OCI-LY7 (cell line): ENCODE results near the gene CARMIL1. TPM values are rescaled to one million over a fixed set of nuclear protein-coding genes. Genes with fewer than 3 reads are reported as not detected.

ENCODE experiments used
- BruUV-seq: library from RNA; stranded (reverse); fragments of 400-500 nt; replicated peaks from 2 replicates; lab custom pipeline; 2021; lab: Mats Ljungman, UMichigan
- CTCF ChIA-PET: fragments of 300-600 bp; sonication (Branson Sonifier 250); formaldehyde crosslinking; loops from one replicate; lab custom pipeline; 2022; ENCODE audit warnings: antibody characterized with exemption; ENCODE audit not compliant: unreplicated experiment; lab: Charles Lee
- POLR2A ChIA-PET: fragments of 300-600 bp; sonication (Branson Sonifier 250); formaldehyde crosslinking; loops from one replicate; lab custom pipeline; 2022; ENCODE audit warnings: antibody characterized with exemption; lab: Charles Lee
- DNase-seq: peaks from one replicate; pipeline ENCODE4 v3.0.0-alpha.2; 2015; ENCODE audit warnings: low spot score
- H2AFZ ChIP-seq: fragments of 200-600 bp; sonication (generic), shearing (Covaris generic); 2 replicates; pipeline ENCODE4 v1.6.1; 2014; ENCODE audit warnings: mild to moderate bottlenecking, antibody characterized with exemption, low read length, moderate library complexity
- H3K27ac ChIP-seq: fragments of 200-600 bp; sonication (generic); 2 replicates; pipeline ENCODE4 v1.5.1; 2014; ENCODE audit warnings: mixed run types, low read depth, mild to moderate bottlenecking, moderate library complexity, low read length, inconsistent platforms; ENCODE audit not compliant: poor library complexity, severe bottlenecking
- H3K36me3 ChIP-seq: fragments of 200-600 bp; sonication (generic); 2 replicates; pipeline ENCODE4 v1.6.1; 2014; ENCODE audit warnings: mild to moderate bottlenecking, antibody characterized with exemption, low read length, moderate library complexity, mixed read lengths; ENCODE audit not compliant: insufficient read depth
- H3K4me1 ChIP-seq: fragments of 200-600 bp; sonication (generic); 2 replicates; pipeline ENCODE4 v1.5.1; 2014; ENCODE audit warnings: mild to moderate bottlenecking, low read length; ENCODE audit not compliant: insufficient read depth, poor library complexity, severe bottlenecking
- H3K4me2 ChIP-seq: fragments of 200-600 bp; sonication (generic); 2 replicates; pipeline ENCODE4 v1.6.1; 2014; ENCODE audit warnings: mild to moderate bottlenecking, low read length
- H3K4me3 ChIP-seq: fragments of 200-600 bp; sonication (generic); 2 replicates; pipeline ENCODE4 v1.5.1; 2014; ENCODE audit warnings: mild to moderate bottlenecking, low read depth, low read length; ENCODE audit not compliant: poor library complexity, severe bottlenecking
- H3K79me2 ChIP-seq: fragments of 200-600 bp; sonication (generic); 2 replicates; pipeline ENCODE4 v1.6.1; 2016; ENCODE audit warnings: low read depth, mild to moderate bottlenecking, low read length, moderate library complexity, mixed read lengths; ENCODE audit not compliant: insufficient read depth
- H3K9me2 ChIP-seq: fragments of 200-600 bp; sonication (generic); 2 replicates; pipeline ENCODE4 v1.6.1; 2016; ENCODE audit warnings: mild to moderate bottlenecking, low read length, mixed read lengths; ENCODE audit not compliant: insufficient read depth
- H3K9me3 ChIP-seq: fragments of 200-600 bp; sonication (generic); 2 replicates; pipeline ENCODE4 v1.6.1; 2014; ENCODE audit warnings: mild to moderate bottlenecking, mixed run types, low read length, mixed read lengths
- H4K20me1 ChIP-seq: fragments of 200-600 bp; sonication (generic); 2 replicates; pipeline ENCODE4 v1.6.1; 2014; ENCODE audit warnings: mild to moderate bottlenecking, antibody characterized with exemption, low read length, moderate library complexity, mixed read lengths; ENCODE audit not compliant: insufficient read depth
- CTCF ChIP-seq: fragments of 200-600 bp; sonication (generic); conservative IDR thresholded peaks from 2 replicates; pipeline ENCODE4 v1.5.1; 2014; ENCODE audit warnings: mild to moderate bottlenecking, antibody characterized with exemption, low read length, moderate library complexity, mixed read lengths
- EZH2phosphoT487 ChIP-seq: fragments of 200-600 bp; sonication (generic); IDR thresholded peaks from 2 replicates; pipeline ENCODE4 v1.6.1; 2018; ENCODE audit warnings: low read depth, borderline replicate concordance, mild to moderate bottlenecking, mixed run types, antibody characterized with exemption, low read length, moderate library complexity, mixed read lengths
- intact Hi-C: fragments of 100-400 bp; cut with micrococcal nuclease; formaldehyde crosslinking; loops from one replicate; pipeline ENCODE4 v1.10.0; 2022; ENCODE audit not compliant: unreplicated experiment
- total RNA-seq, 2 experiments: library from RNA; depleted of rRNA in 1 of 2; stranded (reverse); fragments of >200 nt in 1 of 2; shearing (Covaris generic) in 1 of 2; gene quantifications; 2 replicates each; pipeline ENCODE4 v1.2.3, GENCODE V29; 2014 to 2022

CARMIL1 gene
- total RNA-seq, 2 experiments from 2014 or later = 25.5 to 40.1 TPM

DNA sequence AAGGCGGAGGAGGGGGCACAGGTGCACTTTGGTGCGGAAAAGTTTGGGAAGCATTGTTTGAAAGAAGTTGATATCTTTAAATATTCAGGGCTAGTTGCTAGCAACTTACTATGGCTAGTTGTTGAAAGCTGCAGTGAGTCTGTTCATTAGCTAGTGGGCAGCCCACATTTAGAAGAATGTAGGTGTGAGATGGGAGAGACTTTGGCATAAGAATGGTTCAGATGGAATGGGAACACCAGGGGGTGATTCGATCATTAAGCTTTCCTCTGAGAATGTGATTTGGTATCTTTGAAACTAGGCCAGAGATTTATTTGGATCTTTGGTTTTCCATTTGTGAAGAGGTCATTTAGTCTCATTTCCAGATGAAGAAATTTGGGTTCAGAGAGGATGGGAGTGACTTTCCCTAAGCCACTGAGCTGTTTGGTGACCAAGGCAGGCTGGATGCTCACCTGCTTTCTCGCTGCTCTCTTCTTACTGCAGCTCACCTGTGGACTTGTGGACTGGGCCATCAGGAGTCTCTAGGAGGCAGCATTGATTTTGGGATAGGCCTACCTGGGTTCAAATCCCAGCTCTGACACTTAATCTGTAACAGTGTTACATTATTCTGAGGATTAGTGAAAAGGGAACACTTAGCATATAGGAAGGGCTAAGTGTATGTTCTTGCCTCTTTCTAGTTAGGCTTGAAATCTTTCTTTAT lies 62.9 kb downstream of the CARMIL1 start:
- BruUV-seq = no TSS peak
- no peaks in the 10 kb centered on the region for H3K9me3 ChIP-seq
- intact Hi-C loops = no loop called here
- peaks cover 74% of the 10 kb centered on the region for H3K79me2 ChIP-seq
- no peaks in the 10 kb centered on the region for H3K36me3 ChIP-seq
- H4K20me1 ChIP-seq = peaks cover 17% of the 10 kb centered on the region
- H2AFZ ChIP-seq = no peak overlapping the region
- H3K4me2 ChIP-seq = no peak overlapping the region
- peaks cover 15% of the 10 kb centered on the region for H3K4me1 ChIP-seq
- TF ChIP-seq CTCF (no peak; the same call in 1 of the 2 replicates), EZH2phosphoT487 (no peak)
- ChIA-PET CTCF (interaction anchor here (0.7 kb wide), 1 partner anchor 148 kb away, joined by 3 read pairs; no protein-coding TSS in a partner anchor), POLR2A (interaction anchor here (0.6 to 1.5 kb wide), 8 partner anchors 11 to 88 kb away, joined by 3 to 7 read pairs (median 4); no protein-coding TSS in a partner anchor)
- DNase-seq = no peak
- no peak overlapping the region for H3K27ac ChIP-seq
- H3K4me3 ChIP-seq = no peak overlapping the region
- no peaks in the 10 kb centered on the region for H3K9me2 ChIP-seq

DNA sequence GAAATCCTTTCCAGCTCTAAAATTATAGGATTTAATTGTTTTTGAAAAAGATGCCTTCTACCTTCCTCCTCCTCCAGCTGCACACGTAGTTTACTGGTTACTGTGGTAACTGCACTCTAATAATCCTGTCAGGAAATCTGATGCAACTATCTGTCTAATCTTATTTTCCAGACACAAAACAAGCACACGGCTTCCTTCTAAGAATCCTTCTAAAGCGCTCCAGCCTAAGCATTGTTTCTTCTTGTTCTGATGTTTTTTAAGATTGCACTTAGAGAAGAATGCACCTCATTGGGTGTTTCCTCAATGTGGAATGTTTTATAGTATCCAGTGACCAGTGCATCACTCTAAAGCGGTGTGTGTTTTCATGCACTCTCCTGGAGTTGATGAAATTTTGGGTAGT lies 63.6 kb downstream of the CARMIL1 start:
- no peaks in the 10 kb centered on the region for H3K9me2 ChIP-seq
- POLR2A ChIA-PET = interaction anchor here (0.6 to 1.5 kb wide), 4 partner anchors 10 to 87 kb away, joined by 3 to 6 read pairs (median 4); no protein-coding TSS in a partner anchor
- intact Hi-C loops = no loop called here
- peaks cover 15% of the 10 kb centered on the region for H3K4me1 ChIP-seq
- peak; percentile 60 for DNase-seq
- H3K27ac ChIP-seq = no peak overlapping the region
- H4K20me1 ChIP-seq = peaks cover 17% of the 10 kb centered on the region
- H3K4me3 ChIP-seq = no peak overlapping the region
- no peak for TF ChIP-seq CTCF
- no peak for TF ChIP-seq EZH2phosphoT487
- CTCF ChIA-PET = interaction anchor here (0.7 kb wide), 1 partner anchor 147 kb away, joined by 3 read pairs; no protein-coding TSS in a partner anchor
- no peaks in the 10 kb centered on the region for H3K36me3 ChIP-seq
- no TSS peak for BruUV-seq
- H3K4me2 ChIP-seq = no peak overlapping the region
- peaks cover 71% of the 10 kb centered on the region; the same call in 1 of the 2 replicates for H3K79me2 ChIP-seq
- H3K9me3 ChIP-seq = no peaks in the 10 kb centered on the region
- no peak overlapping the region for H2AFZ ChIP-seq

- Histone ChIP-seq H3K79me2 (peaks cover 63% of the 10 kb centered on the region; the same call in 1 of the 2 replicates), H4K20me1 (peaks cover 17% of the 10 kb centered on the region), H3K9me3 (no peaks in the 10 kb centered on the region), H3K36me3 (no peaks in the 10 kb centered on the region), H2AFZ (no peak overlapping the region), H3K4me3 (no peak overlapping the region), H3K27ac (no peak overlapping the region), H3K9me2 (no peaks in the 10 kb centered on the region), H3K4me2 (no peak overlapping the region), H3K4me1 (peaks cover 15% of the 10 kb centered on the region)
- BruUV-seq = no TSS peak
- ChIA-PET POLR2A (no interaction called here), CTCF (no interaction called here)
- no peak for TF ChIP-seq EZH2phosphoT487
- TF ChIP-seq CTCF = no peak
- DNase-seq = no peak
- intact Hi-C loops = no loop called here
These were observed 64.8 kb downstream of the CARMIL1 start for GRCh38 chr6:25343984-25344383.
